ENCODE data around the gene ABCC1. TPM values are rescaled to one million over a fixed set of nuclear protein-coding genes. Genes with fewer than 3 reads are reported as not detected.
A peak's percentile ranks its signal among the peaks of the same experiment; 100 is the strongest.

ABCC1 gene
- total RNA-seq, 1 experiment from 2014 or later = 46.3 TPM

DNA sequence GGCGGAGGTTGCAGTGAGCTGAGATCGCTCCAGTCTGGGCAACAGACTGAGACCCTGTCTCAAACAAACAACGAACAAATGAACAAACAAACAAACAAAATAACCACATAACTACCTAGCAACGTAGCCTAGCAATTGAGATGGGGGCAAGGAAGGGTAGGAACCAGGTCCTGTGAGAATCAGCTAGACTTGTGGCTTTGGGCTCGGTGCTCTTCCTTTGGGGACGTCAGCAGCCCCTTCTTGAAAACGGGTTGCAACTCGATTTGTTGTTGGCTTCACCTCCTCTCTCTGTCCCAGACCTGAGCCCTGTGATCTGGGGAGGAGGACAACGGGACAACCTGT lies 72.2 kb downstream of the ABCC1 start:
- CTCF ChIA-PET = interaction anchor here (0.9 to 1.8 kb wide), 6 partner anchors 8 to 71 kb away, joined by 3 to 6 read pairs (median 4); no protein-coding TSS in a partner anchor
- intact Hi-C loops (cut with micrococcal nuclease; ENCODE audit: unreplicated experiment) = loop anchor here (10.0 kb wide), 1 partner anchor 137 kb away; the partner anchor contains the start of gene CEP20
- no peak for TF ChIP-seq CTCF (IDR thresholded peaks at IDR 0.05; ENCODE audit: unreplicated experiment)
- no peak for DNase-seq
- H3K4me1 Mint-ChIP-seq (ENCODE audit: low read depth, unreplicated experiment) = peaks cover 59% of the 10 kb centered on the region
- H3K4me3 Mint-ChIP-seq (ENCODE audit: low read depth, unreplicated experiment) = peak overlapping the region; percentile 44
- no TSS peak for BruUV-seq (replicated peaks)
- H3K36me3 Mint-ChIP-seq (ENCODE audit: insufficient read depth, unreplicated experiment) = peaks cover 47% of the 10 kb centered on the region
- H3K27me3 Mint-ChIP-seq (ENCODE audit: unreplicated experiment) = no peaks in the 10 kb centered on the region
- peak overlapping the region; percentile 13 for H3K27ac Mint-ChIP-seq (ENCODE audit: unreplicated experiment)
- no peaks in the 10 kb centered on the region for H3K9me3 Mint-ChIP-seq (ENCODE audit: low read depth, unreplicated experiment)

DNA sequence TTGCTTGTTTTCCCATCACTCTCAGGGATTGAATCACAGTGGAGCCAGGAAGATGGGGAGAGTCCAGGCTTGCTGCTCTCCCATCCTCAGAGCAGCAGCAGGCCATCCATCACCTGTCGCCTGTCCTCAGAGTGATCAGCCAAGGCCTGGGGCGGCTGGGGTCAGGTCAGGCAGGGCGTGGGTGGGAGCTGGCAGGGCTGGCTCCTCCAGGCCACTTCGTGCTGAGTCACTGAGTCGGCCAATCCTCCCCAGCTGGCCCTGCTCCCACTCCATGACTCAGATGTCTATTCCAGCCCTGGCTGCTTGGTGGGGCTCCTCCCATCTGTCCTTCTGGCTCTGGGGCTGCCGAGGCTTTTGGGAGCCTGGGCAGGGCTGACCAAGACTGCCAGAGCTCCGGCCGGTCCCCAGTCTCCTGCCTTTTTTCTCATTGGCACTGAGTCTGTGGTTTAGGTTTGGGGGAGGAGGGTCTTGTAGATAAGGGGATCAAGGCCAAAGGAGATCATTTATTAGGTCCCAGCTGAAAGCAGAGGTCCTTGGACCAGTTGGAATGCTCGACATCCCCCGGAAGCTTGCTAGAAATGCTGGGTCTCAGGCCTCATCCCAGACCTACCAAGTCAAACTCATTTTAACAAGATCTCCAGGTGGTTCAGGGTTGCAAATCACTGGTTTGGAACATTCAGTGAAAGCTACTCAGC lies 72.7 kb downstream of the ABCC1 start:
- no peaks in the 10 kb centered on the region for H3K9me3 Mint-ChIP-seq (ENCODE audit: low read depth, unreplicated experiment)
- no TSS peak for BruUV-seq (replicated peaks)
- CTCF ChIA-PET = interaction anchor here (0.5 to 1.8 kb wide), 7 partner anchors 8 to 86 kb away, joined by 3 to 6 read pairs (median 5); no protein-coding TSS in a partner anchor
- H3K4me1 Mint-ChIP-seq (ENCODE audit: low read depth, unreplicated experiment) = peaks cover 61% of the 10 kb centered on the region
- H3K36me3 Mint-ChIP-seq (ENCODE audit: insufficient read depth, unreplicated experiment) = peaks cover 47% of the 10 kb centered on the region
- peak overlapping the region; percentile 13 for H3K27ac Mint-ChIP-seq (ENCODE audit: unreplicated experiment)
- DNase-seq = peak; percentile 93
- TF ChIP-seq CTCF (IDR thresholded peaks at IDR 0.05; ENCODE audit: unreplicated experiment) = no peak
- H3K27me3 Mint-ChIP-seq (ENCODE audit: unreplicated experiment) = no peaks in the 10 kb centered on the region
- intact Hi-C loops (cut with micrococcal nuclease; ENCODE audit: unreplicated experiment) = loop anchor here (10.0 kb wide), 1 partner anchor 137 kb away; the partner anchor contains the start of gene CEP20
- H3K4me3 Mint-ChIP-seq (ENCODE audit: low read depth, unreplicated experiment) = peak overlapping the region; percentile 44

GRCh38 chr16:16022683-16023064 lies 73.3 kb downstream of the ABCC1 start:
- intact Hi-C loops (cut with micrococcal nuclease; ENCODE audit: unreplicated experiment) = loop anchor here (10.0 kb wide), 1 partner anchor 138 kb away; the partner anchor contains the start of gene CEP20
- DNase-seq = no peak
- Mint-ChIP-seq H3K27ac (ENCODE audit: unreplicated experiment) (peak overlapping the region; percentile 13), H3K36me3 (ENCODE audit: insufficient read depth, unreplicated experiment) (peaks cover 47% of the 10 kb centered on the region), H3K4me1 (ENCODE audit: low read depth, unreplicated experiment) (peaks cover 63% of the 10 kb centered on the region), H3K9me3 (ENCODE audit: low read depth, unreplicated experiment) (no peaks in the 10 kb centered on the region), H3K27me3 (ENCODE audit: unreplicated experiment) (no peaks in the 10 kb centered on the region), H3K4me3 (ENCODE audit: low read depth, unreplicated experiment) (peak overlapping the region; percentile 44)
- TSS peak; percentile 29 for BruUV-seq (replicated peaks)
- CTCF ChIA-PET = interaction anchor here (0.9 to 1.8 kb wide), 5 partner anchors 8 to 72 kb away, joined by 3 to 6 read pairs (median 5); no protein-coding TSS in a partner anchor
- TF ChIP-seq CTCF (IDR thresholded peaks at IDR 0.05; ENCODE audit: unreplicated experiment) = no peak

DNA sequence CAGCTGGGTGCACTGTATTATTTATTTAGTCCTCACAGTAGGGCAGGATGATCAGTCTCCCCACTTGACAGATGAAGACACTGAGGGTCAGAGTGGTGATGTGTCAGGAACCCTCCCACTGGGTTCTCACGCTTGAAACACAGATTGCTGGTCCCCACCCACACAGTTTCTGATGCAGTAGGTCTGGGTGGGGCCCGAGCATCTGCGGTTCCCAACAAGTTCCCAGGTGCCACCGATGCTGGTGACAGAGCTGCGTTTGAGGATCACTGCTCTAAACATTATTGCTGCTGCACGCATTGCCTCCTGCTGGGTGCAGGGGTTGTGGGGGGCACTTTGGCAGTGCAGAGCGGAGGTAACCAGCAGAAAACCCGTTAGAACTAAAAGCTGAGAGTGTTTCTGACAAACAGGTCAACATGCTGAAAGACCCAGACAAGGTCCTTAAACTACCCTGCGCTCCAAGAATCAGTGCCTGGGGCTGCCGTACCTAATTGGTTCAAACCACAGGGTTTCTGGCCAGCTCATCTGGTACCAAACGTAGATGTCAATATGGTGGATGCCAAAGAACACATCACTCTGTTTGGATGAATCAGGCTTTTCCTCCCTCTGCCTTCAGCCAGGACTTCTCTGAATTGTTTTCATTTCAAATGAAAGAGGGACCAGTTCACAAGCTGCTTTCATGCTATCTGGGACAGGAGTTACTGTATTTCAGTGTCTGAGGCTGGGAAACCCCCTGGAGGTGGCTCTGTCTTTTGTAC lies 76.0 kb downstream of the ABCC1 start:
- DNase-seq = no peak
- peaks cover 57% of the 10 kb centered on the region for H3K4me1 Mint-ChIP-seq (ENCODE audit: low read depth, unreplicated experiment)
- H3K27me3 Mint-ChIP-seq (ENCODE audit: unreplicated experiment) = no peaks in the 10 kb centered on the region
- H3K36me3 Mint-ChIP-seq (ENCODE audit: insufficient read depth, unreplicated experiment) = peaks cover 32% of the 10 kb centered on the region
- BruUV-seq (replicated peaks) = no TSS peak
- H3K9me3 Mint-ChIP-seq (ENCODE audit: low read depth, unreplicated experiment) = no peaks in the 10 kb centered on the region
- H3K4me3 Mint-ChIP-seq (ENCODE audit: low read depth, unreplicated experiment) = no peak overlapping the region
- intact Hi-C loops (cut with micrococcal nuclease; ENCODE audit: unreplicated experiment) = loop anchor here (5.0 to 10.0 kb wide), 3 partner anchors 47 to 141 kb away; partner anchors contain the start of genes ABCC1 and CEP20
- no peak overlapping the region for H3K27ac Mint-ChIP-seq (ENCODE audit: unreplicated experiment)
- CTCF ChIA-PET = no interaction called here
- TF ChIP-seq CTCF (IDR thresholded peaks at IDR 0.05; ENCODE audit: unreplicated experiment) = no peak

All from Calu3 (cell line).